ENCODE data around the gene NEK7.

NEK7 gene

GRCh38 chr1:198254948-198255347, 98.2 kb downstream of the NEK7 start:
- Histone ChIP-seq H3K9me3 (no peaks in the 10 kb centered on the region), H3K36me3 (no peaks in the 10 kb centered on the region), H3K27me3 (no peaks in the 10 kb centered on the region), H3K4me1 (peaks cover 5% of the 10 kb centered on the region), H3K4me3 (ENCODE audit: low read depth, low read length) (no peak overlapping the region)
- TF ChIP-seq CTCF (IDR thresholded peaks at IDR 0.05; ENCODE audit: low read depth, low read length): no peak
- no peak for DNase-seq

GRCh38 chr1:198255784-198256183, 99.0 kb downstream of the NEK7 start:
- DNase-seq: no peak
- Histone ChIP-seq H3K4me1 (peaks cover 5% of the 10 kb centered on the region), H3K9me3 (no peaks in the 10 kb centered on the region), H3K36me3 (no peaks in the 10 kb centered on the region), H3K4me3 (ENCODE audit: low read depth, low read length) (no peak overlapping the region), H3K27me3 (no peaks in the 10 kb centered on the region)
- TF ChIP-seq CTCF (IDR thresholded peaks at IDR 0.05; ENCODE audit: low read depth, low read length): no peak

- Histone ChIP-seq H3K36me3 (no peaks in the 10 kb centered on the region), H3K9me3 (no peaks in the 10 kb centered on the region), H3K4me1 (peaks cover 5% of the 10 kb centered on the region), H3K27me3 (no peaks in the 10 kb centered on the region), H3K4me3 (ENCODE audit: low read depth, low read length) (no peak overlapping the region)
- no peak for TF ChIP-seq CTCF (IDR thresholded peaks at IDR 0.05; ENCODE audit: low read depth, low read length)
- DNase-seq: no peak
Observed at GRCh38 chr1:198258491-198258890, 101.7 kb downstream of the NEK7 start.

DNA sequence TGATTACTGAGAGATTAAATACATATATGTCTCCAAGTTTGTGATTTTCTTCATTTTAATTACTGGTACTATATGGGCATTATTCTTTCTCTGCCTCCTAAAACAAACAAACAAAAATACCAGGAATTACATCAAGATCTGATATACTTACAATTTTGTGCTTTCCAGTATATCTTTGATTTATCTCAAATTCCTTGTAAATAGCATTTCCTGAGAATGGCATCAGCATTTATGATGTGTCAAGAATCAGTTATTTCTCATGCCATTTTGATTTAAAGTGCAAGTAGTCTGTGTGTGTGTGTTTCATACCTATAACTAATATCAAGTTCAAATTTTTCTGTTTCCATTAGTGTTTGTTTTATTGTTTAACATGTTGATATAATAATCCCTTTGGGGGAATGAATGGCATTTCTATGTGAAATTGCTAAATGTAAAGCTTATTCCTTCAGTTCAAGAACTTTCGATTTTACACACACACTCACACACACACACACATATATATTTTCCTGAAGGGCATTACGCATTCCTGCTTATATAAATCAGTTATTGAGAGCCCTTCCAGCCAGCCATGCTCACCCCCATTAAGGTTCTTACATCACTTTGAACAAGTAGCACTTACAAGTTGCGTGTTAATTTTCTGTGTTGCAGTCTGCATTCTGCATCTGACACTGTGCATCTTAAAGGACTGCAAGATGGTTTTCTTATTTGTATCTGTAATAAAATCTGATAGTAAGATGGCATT, 102.7 kb downstream of the NEK7 start:
- Histone ChIP-seq H3K4me1 (peaks cover 5% of the 10 kb centered on the region), H3K36me3 (no peaks in the 10 kb centered on the region), H3K27me3 (no peaks in the 10 kb centered on the region), H3K9me3 (no peaks in the 10 kb centered on the region), H3K4me3 (ENCODE audit: low read depth, low read length) (no peak overlapping the region)
- DNase-seq: no peak
- TF ChIP-seq CTCF (IDR thresholded peaks at IDR 0.05; ENCODE audit: low read depth, low read length): no peak

DNA sequence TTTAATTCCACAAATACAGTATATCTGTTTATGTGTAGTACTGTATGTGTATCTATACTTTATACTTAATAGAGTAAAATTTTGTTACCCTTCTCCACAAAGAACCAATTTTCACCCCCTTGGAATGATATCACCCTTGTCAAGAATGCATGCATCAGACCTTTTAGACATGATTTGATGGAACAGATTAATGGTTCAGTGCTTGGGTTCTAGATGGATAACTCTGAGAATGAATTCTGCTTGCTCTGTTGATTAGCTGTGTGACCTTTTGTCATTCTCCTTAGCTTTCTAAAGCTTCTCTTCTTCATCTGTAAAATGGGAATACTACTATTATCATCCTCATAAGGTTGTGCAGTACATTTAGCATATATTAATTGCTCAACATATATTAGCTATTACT, 105.1 kb downstream of the NEK7 start:
- no peaks in the 10 kb centered on the region for H3K36me3 ChIP-seq
- H3K27me3 ChIP-seq: no peaks in the 10 kb centered on the region
- H3K4me1 ChIP-seq: peaks cover 5% of the 10 kb centered on the region
- no peak for DNase-seq
- no peak overlapping the region for H3K4me3 ChIP-seq (ENCODE audit: low read depth, low read length)
- H3K9me3 ChIP-seq: no peaks in the 10 kb centered on the region
- no peak for TF ChIP-seq CTCF (IDR thresholded peaks at IDR 0.05; ENCODE audit: low read depth, low read length)

GRCh38 chr1:198263186-198263585, 106.4 kb downstream of the NEK7 start:
- Histone ChIP-seq H3K4me3 (ENCODE audit: low read depth, low read length) (no peak overlapping the region), H3K36me3 (no peaks in the 10 kb centered on the region), H3K4me1 (peaks cover 5% of the 10 kb centered on the region), H3K27me3 (no peaks in the 10 kb centered on the region), H3K9me3 (no peaks in the 10 kb centered on the region)
- TF ChIP-seq CTCF (IDR thresholded peaks at IDR 0.05; ENCODE audit: low read depth, low read length): no peak
- DNase-seq: no peak

All from BE2C (cell line).